HuH-7.5 (cell line): Measurements from ENCODE around the gene ARPC2.

Source experiments
- DNase-seq: peaks from one replicate; pipeline ENCODE4 v3.0.0; 2011; ENCODE audit warnings: low spot score

Gene ARPC2

DNA sequence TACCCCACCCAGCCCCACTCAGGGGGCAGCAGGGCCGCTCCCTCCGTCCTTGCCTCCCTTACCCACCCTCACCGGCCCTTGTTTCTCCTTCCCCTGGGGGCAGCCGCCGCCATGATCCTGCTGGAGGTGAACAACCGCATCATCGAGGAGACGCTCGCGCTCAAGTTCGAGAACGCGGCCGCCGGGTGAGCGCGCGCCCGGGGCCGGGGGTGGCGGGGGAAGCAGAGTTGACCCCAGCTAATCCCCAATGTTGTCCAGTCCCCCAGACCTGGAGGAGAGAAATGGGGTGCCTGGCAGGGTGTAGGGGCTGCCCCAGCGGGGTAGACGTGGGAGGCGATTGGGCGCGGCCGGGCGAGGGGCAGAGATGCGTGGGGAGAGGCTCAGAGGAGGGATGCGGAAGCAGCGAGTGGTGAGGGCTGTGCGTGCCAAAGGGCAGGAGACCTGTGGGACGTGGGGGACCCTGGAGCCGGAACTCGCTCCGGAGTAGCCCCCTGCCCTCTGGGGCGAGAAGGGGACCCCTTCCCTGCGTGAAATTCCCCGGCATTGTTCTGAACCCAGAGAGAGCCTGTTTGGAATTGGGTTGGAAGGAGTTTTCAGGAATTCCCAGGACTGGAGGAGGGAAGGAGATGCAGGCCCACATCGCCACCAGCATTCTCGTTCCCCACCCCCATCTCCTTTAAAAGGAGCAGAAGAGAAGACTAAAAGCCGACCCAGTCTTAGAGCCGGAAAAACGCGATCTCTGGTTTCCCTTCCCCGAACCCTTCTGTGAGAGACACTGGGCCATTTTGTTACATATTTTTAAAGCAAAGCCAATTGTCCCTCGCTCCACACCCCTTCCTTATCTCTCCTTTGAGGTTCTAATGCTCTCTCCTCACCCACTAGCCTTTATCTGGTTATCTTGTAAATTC, 625 bp downstream of the ARPC2 start:
- peak; percentile 34 for DNase-seq

DNA sequence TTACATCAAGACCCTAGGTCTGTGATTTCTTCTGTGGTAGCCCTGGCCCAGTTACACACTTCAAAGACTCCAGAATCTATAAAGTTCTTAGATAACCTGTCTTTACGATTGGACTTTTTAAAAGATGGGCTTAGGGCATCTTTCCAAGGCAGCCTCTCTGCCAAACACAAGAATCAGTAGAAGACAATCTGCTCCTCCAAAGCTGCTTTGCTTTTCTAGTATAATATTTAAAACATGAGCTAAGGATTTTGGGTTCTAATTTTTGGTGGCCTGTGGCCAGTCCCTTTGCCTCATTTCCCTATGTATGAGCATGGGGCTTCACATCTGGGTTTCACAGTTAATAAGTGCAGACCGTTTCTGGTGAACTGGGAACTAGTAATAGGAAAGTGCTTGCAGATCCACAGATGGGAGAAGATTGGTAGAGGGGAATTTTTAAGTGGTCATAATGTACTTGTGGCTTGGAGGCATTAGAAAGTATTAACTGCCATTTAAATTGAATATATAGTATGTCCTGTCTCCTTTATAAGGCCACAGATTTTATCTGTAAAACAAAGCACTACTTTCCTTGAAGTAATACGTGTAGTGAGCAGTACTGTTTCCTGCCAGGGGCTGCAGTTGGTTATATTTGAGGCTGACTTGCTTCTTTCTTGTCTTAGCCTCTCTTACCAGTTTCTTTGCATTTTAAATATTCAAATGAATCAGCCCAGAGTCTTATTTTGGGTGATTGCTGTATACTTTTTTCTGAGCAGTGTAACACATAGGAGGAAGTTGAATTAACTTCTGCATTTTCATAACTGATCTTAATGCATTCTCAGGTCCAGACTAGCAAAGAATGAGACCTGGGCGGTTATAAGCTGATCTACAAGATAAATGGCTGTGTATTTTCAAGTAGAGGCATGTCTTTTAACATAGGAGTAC, 1.5 kb downstream of the ARPC2 start:
- no peak for DNase-seq

DNA sequence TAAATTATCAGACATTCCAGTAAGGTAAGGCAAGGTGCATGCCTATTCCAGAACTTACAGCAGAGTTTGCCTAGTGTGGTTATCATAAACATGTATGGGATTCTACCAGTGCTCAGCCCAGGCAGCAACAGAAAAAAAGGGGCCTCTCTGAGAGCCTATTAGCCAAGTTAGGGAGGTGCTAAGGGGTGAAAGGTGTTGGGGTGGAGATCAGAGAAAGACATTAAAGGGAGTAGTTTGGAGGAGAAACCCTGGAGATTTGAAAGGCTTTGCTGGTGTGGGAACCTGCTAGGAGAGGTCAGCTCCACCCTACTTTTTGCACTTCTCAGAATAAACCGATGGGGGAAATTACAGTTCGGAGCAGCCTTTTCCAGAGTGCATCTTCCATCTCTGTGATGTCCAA, 2.9 kb downstream of the ARPC2 start:
- no peak for DNase-seq

DNA sequence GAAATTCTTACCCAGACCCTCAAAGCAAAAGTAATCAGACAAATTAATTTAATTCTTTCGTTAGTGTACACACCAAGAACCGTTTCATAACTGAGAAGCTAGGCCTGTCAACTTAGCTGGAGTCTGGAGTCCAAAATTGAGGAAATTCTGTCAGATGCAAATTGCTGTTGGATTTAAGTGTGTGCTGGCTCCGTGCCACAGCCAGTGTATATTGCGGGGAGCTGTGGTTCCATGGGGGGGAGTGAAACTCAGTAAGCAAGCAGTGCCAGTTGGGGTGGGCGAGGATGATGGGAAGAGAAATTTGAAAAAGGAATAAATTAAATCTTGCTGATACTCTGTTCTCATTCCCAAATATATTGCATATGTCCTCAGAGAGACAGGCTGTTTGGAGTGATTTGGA, 4.0 kb downstream of the ARPC2 start:
- DNase-seq, result no peak

DNA sequence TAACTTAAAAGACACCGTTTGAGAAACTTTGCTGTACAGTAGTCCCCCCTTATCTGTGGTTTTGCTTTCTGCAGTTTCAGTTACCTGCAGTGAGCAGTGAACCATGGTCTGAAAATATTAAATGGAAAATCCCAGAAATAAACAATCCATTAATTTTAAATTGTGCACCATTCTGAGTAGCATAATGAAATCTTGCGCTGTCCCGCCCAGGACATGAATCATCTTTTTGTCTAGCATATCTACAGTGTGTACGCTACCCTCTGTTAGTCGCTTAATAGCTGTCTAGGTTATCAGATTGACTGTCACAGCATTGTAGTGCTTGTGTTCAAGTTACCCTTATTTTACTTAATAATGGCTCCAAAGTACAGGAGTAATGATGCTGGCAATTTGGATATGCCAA, 6.1 kb downstream of the ARPC2 start:
- no peak for DNase-seq

DNA sequence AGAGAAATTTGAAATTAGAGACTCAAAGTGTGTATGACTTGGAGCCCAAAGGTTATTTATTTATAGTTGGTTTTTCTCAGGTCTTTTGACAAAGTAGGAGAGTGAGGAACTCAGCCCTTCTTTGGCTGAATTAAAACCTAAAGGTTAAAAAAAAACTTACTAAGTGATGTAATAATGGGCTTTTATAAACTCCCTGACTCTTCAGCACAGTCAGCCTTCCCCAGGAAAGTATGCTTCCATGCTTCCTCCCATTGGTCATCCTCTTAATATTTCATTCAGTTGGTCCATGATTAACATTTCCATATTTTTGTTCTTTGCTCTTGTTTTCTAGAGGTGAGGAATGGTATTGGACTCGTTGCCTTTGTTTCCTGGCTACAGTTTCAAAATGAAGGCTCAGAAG, 7.2 kb downstream of the ARPC2 start:
- no peak for DNase-seq

DNA sequence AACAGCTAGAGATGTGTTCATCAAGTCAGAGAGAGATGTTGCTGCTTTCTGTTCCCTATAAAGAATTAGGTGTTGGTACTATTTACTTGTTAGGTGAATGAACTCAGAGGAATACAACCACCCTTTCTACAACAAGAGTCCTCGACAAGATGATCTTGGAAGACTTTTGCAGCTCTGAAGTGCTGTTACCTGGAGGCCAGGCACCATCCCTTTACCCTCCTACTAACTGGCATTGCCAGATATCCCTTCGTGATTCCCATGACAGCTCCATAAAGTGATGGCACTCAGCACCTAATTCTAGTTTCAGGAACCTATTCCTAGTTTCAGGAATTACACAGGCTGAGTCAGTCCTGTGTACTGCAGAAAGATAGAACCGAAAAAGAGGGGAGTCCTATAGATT, 9.9 kb downstream of the ARPC2 start:
- no peak for DNase-seq

DNA sequence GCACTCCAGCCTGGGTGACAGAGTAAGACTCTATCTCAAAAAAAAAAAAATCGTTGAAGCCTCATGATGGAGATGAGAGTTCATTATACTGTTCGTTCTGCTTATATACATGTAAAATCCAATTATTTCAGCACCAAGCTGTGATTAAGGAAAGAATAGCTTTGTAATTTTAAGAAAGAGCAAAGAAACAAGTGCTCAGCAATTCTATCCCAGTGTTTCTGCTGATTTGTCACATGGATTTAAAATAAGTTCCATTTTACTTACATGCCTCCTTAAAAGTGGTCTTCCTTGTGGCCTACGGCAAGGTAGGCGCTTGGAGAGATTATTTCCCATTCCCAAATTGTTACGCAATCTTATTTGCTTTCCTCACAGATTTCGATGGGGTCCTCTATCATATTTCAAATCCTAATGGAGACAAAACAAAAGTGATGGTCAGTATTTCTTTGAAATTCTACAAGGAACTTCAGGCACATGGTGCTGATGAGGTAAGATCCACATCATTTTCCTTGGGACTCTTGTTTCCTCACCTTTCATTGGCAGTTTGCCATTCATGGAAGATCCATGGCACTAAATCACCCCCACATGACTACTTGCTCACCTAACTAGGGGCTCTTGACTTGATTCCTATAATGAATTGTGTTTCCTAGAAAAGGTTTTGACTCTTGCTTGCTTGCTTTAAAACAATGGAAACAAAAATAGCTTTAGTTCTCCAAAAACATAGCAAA, 11.5 kb downstream of the ARPC2 start:
- no peak for DNase-seq

DNA sequence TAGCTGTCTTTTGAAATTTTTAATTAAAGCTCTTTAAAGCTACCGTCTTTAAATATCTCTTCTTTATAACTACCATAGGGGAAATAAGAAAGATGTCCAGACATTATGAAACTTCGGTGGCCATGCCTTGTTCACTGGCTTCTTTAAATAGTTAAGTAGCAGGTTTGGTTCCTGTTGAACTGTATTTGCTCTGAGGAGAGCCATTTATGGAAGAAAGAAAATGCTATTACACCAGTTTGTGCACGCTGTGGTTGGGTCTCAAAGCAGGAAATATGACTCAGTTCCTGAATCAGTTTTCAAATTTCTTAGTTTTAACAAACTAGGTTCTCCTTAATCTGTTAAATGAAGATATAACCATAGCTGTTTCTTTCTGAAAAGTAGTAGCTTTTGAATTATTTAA, 12.2 kb downstream of the ARPC2 start:
- DNase-seq, result no peak

DNA sequence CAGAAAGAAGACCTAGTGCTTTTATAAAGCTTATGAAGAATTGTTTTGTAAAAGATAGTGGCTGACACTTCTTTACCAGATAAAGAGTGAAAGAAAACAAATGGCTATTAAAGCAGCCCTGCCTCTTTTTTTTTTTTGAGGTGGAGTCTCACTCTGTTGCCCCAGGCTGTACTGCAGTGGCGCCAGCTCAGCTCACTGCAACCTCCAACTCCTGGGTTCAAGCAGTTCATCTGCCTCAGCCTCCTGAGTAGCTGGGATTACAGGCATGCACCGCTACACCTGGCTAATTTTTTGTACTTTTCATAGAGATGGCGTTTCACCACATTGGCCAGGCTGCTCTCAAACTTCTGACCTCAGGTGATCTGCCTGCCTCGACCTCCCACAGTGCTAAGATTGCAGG, 12.9 kb downstream of the ARPC2 start:
- DNase-seq, result no peak

DNA sequence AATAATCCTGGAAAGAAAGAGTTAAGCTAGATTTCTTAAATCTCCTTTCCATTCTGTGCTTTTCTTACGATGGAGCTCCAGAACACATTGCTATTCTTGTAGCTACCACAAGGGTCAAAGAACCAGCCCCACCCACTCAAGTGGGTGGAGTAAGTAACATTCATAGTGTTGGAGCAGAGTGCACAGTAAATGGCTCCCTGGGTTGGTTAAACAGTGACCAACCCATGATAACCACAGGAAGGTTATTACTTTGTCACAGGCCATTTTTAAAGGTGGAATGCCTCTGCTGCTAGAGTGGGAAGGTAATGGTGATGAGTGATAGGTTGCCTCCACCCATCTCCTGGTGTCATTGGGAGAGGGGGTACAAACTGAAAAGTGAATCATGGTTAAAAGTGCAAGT, 13.9 kb downstream of the ARPC2 start:
- peak; percentile 17 for DNase-seq

DNA sequence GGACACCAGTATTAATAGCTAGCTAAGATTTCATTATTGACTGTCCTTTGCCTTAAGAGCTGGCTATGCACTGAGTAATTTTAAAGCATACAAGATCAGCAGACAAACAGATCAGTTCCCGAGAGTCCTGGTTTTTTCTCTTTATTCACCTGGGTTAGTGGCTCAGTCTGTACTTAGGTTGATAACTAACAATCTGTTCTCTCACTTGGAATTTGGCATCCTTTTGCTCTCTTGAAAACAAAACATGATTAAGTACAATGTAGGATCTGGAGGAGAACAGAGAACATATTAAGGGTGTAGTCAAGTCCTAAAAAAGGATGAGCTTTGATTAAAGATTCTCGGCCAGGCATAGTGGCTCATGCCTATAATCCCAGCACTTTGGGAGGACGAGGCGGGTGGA, 16.6 kb downstream of the ARPC2 start:
- no peak for DNase-seq

DNA sequence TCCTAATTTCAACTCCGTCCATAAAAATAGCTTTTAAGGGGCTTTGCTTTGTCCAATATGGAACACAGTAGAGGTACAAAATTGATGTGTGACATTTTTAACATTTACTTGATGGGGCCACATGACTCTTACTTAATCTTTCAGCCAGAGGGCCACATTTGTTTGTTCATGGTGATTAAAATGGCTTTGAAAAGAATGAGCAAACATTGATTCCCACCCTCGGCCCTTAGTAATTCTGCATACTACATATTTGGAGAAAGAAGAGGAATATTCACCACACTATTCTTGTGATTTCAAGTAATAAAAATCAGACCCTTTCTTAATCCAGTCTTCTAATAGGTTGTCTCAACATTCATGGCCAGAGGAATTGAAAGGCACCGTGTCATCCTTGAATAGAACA, 17.5 kb downstream of the ARPC2 start:
- DNase-seq, result no peak

DNA sequence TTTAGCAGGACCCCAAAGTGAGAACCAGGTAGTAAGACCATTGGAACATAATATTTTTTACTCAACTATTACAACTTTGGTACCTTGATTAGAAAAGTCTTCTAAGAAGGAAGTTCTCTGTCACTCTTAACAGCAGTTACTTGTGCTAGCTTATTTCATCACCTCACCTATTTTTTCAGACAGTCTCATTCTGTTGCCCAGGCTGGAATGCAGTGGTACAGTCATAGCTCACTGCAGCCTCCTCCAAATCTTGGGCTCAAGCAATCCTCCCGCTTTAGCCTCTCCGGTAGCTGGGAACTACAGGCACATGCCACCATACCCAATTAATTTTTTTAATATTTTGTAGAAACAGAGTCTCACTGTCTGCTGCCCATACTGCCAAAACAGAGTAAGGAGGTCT, 18.0 kb downstream of the ARPC2 start:
- no peak for DNase-seq

DNA sequence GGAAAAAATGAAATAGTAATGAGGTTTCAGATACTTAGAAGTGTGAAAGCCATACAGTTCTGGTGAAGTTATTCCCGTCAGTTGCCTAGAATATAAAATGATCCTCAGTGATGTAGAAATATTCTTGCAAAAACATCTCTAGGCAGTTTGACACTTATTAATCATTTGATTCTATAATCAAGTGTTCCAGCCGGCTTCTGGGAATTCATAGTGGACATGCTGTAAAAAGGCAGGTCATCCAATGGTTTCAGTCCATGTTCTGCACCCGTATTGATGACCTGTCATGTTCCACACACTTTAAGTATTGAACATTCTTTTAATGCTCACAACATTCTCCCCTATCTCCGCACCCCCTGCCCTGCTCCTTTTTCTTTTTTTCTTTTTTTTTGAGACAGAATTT, 19.8 kb downstream of the ARPC2 start:
- no peak for DNase-seq

DNA sequence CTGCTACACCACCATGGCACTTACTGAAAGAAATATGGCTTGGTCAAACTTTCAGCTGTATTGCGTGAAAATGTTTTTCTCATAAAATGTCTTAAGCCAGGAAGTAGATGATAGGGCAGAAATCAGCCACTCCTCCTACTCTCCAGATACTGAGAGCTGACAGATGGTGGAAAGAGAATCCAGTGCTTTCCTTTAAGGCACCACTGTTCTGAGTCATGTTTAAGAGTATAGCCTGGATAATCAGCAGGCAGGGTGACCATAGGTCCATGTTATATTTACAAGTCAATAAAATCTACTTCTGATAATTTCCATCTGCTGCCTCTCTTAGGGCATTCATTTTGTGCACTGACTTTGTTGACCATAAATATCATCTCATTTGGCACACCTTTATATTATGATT, 21.9 kb downstream of the ARPC2 start:
- DNase-seq, result no peak

DNA sequence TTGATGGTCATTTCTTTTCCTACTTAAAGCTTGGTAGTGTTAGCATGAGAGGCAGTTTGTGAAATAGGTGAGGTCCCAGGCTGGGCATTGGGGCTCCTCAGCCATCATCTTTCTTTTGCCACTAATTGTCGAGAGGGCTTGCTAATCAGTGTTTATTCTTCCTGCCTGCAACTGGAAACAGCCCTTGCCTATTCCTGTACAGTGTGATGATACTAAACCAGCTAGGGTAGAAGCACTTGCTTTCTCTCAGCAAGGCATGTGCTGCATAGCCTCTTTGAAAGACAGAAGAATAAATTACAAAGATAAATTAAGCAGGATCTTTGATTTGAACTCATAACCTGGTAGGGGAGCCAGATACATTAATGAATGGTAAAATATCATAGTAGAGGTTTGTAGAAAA, 27.2 kb downstream of the ARPC2 start:
- DNase-seq, result no peak

DNA sequence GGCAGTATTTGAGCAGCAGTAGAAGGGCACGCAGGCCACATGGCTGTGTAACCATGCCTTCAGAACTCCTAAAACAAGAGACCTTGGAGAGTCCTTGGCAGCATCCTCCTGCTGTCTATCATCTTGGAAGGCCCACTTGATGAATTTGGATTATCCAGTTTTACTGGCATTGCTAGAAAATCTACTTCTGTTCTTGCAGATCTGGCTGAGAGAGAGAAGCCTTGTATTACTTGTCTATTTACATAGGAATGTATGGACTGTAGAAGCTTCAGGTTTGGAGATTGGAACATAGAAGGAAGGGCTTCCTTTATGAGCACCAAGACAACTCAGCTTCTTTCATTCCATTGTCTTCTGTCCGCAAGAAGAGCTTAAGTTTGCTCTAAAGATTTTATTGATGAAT, 27.7 kb downstream of the ARPC2 start:
- no peak for DNase-seq

DNA sequence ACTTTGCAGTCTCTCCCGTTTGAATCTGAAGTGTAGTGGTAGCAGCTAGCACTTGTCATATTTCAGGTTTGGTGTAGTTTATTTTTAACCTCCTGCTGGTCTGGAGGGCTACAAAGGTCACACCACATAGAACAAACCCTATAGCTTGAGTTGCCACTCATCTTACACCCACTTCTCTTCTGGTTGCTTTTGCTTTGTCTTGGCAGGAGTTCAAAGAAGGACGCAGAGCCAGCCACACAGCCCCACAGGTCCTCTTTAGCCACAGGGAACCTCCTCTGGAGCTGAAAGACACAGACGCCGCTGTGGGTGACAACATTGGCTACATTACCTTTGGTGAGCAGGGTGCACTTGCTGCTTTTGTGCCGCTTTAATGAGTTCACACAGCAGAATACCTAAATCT, 28.2 kb downstream of the ARPC2 start:
- no peak for DNase-seq

DNA sequence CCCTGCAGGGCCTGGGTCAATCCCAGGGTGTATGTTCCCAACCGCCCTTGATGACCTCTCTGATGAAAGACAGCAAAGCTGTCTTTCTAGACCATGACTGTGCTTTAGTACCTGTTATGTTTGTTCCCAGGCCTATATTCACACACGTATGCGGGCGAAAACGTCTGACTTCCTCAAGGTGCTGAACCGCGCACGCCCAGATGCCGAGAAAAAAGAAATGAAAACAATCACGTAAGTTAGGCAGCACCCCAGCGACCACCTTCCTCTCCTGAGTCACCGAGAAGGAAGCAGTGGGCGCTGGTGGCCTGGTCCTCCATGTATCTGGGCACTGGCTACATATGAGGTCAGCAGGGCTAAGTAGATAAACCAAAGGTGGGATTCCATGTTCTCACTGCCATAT, 32.7 kb downstream of the ARPC2 start:
- no peak for DNase-seq

DNA sequence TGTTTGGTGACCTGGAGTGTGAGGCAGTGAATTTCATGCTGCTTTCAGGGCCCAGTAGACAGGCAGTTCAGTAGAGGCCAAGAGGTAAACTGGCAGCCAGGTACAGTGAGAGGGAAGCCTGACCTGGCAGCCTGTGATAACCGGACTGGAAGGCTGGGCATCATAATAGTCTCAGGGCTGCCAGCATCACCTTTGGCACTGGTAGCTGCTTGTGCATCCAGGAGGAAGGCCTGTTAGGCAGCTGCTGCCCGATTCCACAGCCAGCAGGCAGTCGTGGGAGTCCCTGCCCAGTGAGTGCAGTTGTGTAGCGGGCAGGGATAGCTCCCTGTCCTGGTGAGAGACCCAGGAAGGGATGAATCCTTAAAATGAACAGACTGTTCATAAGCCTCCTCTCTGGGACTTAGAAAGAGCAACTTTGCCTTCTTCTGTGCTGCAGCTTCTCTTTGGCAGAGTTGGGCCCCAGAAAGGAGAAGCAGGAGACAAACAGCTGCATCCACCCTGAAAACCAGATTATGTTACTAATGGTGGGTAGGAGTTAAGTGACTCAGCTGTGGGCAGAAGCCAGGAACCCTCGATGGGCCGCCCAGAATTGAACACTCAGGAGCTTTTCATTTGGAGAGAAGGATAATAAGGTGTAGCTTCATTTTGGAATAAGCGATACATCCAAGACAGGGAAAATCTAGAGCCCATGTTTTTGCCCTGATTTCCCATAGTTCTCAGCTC, 35.7 kb downstream of the ARPC2 start:
- no peak for DNase-seq

DNA sequence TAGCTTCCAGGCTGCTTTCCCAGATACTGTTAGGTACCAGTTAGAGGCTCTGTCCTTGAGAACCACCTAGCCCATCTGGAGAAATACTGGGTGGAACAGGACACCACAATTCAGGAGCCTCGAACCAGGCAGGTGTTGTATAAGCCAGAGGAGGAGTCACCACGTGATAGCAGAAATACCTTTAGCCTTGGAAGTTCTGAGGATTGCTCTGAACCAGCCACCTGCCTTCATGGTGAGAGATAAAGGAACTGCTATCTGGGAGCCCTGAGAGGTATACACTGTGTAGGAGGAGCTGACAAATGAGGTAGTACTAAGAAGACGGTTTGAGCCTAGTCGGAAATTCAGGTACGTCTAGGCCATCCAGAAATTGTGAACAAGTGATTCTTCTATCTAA, 36.2 kb downstream of the ARPC2 start:
- no peak for DNase-seq
